Body of pancreas (tissue), 4 donors: ENCODE measurements around the gene CES2.

ENCODE experiments used
- CTCF ChIP-seq, 7 experiments: fragments of 450-650 bp in 4 of 7; fragments of 200-600 bp in 3 of 7; sonication (generic) in 3 of 7; IDR thresholded peaks; one replicate each; pipeline ENCODE4 v1.5.1; 2016 to 2019; ENCODE audit warnings: antibody characterized with exemption in 7 of 7
- POLR2A ChIP-seq, 3 donors: fragments of 450-650 bp; IDR thresholded peaks; one replicate each; pipeline ENCODE4 v1.6.1; 2016; ENCODE audit warnings: antibody characterized with exemption in 3 of 3, mild to moderate bottlenecking in 2 of 3

DNA sequence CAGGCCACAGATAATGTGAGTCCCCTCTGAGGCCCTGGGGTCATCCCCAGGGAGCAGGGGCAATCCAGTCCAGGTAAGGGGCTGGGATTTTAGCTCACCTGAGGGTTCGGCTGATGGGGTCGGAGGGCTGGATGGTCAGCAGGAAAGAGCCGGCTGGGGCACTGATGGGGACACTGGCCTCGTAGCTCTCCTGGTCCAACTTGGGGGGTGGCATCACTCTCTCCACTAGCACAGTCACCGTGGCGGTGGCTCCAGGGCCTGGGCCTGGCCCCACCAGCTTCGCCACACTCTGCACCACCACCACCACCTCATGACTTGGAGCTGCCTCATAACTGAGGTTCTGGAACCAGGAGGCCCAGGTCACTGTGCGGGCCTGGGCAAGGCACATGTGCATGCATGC, 23.5 kb upstream of the CES2 start:
- TF ChIP-seq CTCF (IDR thresholded peaks at IDR 0.05): no peak
- TF ChIP-seq POLR2A (IDR thresholded peaks at IDR 0.05): no peak
